ENCODE results near the gene SPRN.
"Not testable (repeated sequence)": the region's sequence is repeated elsewhere in the genome, so short reads cannot be mapped to it uniquely, and the experiment has no call there.

Gene SPRN

GRCh38 chr10:133388973-133389818 lies 35.2 kb downstream of the SPRN start:
- DNase-seq (ENCODE audit: extremely low read depth in 1 of 2, low read depth in 1 of 2) = no peak

- DNase-seq (ENCODE audit: extremely low read depth in 1 of 2, low read depth in 1 of 2) = no peak
These were observed 36.0 kb downstream of the SPRN start for GRCh38 chr10:133388236-133388972.

GRCh38 chr10:133386951-133387350 lies 37.5 kb downstream of the SPRN start:
- DNase-seq (ENCODE audit: extremely low read depth in 1 of 2, low read depth in 1 of 2) = not testable (repeated sequence)

- DNase-seq (ENCODE audit: extremely low read depth in 1 of 2, low read depth in 1 of 2) = no peak
These were observed 39.2 kb downstream of the SPRN start for GRCh38 chr10:133385214-133385613.

GRCh38 chr10:133384071-133384470 lies 40.4 kb downstream of the SPRN start:
- DNase-seq (ENCODE audit: extremely low read depth in 1 of 2, low read depth in 1 of 2) = no peak

- DNase-seq (ENCODE audit: extremely low read depth in 1 of 2, low read depth in 1 of 2) = no peak
These were observed 40.9 kb downstream of the SPRN start for GRCh38 chr10:133383551-133383950.

GRCh38 chr10:133381036-133381435 lies 43.4 kb downstream of the SPRN start:
- DNase-seq (ENCODE audit: extremely low read depth in 1 of 2, low read depth in 1 of 2) = no peak

DNA sequence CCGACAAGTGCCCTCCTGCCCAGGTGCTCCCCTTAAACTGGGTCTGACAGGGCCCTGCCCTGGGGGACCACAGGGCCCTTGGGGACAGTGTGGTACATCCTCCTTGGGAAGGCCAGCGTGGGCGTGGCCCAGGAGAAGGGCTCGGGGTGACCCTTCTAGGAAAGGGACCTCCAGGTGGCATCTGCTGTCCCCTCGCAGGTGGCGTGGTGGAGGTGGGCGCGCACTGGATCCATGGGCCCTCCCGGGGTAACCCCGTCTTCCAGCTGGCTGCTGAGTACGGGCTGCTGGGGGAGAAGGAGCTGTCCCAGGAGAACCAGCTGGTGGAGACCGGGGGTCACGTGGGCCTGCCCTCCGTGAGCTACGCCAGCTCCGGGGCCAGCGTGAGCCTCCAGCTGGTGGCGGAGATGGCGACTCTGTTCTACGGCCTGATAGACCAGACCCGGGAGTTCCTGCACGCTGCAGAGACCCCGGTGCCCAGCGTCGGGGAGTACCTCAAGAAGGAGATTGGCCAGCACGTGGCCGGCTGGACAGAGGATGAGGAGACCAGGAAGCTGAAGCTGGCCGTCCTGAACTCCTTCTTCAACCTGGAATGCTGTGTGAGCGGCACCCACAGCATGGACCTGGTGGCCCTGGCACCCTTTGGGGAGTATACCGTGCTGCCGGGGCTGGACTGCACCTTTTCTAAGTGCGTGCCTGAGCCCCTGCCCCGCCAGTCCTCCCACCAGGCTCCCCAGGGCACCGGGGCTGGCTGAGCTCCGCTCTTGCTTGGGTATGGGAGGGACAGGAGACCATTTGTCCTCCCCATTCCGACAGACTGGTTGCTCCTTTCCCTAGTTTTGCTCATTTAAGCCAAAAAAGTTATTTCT lies 44.4 kb downstream of the SPRN start:
- no peak for DNase-seq (ENCODE audit: extremely low read depth in 1 of 2, low read depth in 1 of 2)

DNA sequence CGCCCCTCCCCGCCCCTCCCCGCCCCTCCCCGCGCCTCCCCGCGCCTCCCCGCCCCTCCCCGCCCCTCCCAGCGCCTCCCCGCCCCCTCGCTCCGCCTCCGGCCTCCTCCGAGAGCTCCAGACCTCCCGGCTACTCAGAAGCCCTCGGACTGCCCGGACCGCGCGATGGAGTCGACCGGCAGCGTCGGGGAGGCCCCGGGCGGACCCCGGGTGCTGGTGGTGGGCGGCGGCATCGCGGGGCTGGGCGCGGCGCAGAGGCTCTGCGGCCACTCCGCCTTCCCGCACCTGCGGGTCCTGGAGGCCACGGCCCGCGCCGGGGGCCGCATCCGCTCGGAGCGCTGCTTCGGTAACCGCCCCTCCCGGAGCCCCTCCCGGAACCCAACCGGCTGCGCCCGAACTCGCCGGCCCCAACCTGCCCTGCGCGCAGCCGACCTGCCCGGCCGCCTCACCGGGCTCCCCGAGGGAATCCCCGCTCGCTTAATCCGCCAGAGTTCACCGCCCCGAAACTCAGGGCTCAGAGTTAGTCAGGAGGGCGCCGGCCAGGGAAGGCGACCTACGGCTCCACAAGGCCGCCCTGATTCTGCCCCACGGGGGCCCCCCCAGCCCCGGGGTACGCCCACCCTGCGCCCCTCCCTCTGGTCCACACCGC lies 45.1 kb downstream of the SPRN start, which contains the start of gene PAOX:
Gene PAOX (plus strand): TSS at position 111 of the 649 bp plus-strand sequence. CDS start 55 bp downstream, at position 166.
- DNase-seq (ENCODE audit: extremely low read depth in 1 of 2, low read depth in 1 of 2) = no peak

DNA sequence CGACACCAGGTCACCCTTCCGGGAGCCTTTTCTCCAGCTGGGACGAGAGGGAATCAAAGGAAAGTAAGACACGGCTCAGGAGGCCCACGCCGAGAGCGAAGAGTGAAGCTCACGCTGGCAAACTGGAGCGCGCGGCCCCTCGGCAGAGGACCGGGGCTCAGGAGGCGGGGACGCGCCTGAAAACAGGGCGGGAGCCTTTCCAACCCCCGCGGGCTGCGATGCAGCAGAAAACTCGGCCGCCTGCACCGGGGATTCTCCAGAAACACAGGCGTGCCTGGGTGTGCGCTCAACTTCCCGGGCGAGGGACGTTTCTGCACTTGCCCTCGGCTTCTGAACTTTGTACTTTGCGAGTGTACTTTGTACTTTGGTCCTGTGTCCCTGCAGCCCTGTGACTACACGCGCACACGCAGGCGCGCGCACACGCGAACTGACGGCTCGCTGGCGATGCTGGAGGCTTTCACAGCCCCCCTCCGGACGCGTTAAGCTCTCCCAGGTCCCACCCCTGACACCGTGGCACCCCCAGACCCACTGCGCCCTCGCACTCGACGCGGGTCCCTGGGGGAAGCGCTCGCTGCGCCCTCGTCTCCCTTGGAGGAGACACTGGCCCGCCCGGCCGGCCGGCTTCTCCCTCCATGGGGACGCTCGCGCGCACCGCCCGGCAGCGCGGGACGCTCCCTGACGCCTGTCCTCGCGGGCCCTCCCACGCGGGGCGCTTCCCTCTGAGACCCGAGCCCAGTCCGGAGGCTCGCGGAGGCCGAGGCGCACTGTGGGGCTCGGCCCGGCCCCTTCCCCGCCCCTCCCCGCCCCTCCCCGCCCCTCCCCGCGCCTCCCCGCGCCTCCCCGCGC lies 46.0 kb downstream of the SPRN start:
- DNase-seq (ENCODE audit: extremely low read depth in 1 of 2, low read depth in 1 of 2) = no peak

GRCh38 chr10:133377818-133378250 lies 46.6 kb downstream of the SPRN start:
- no peak for DNase-seq (ENCODE audit: extremely low read depth in 1 of 2, low read depth in 1 of 2)

- no peak for DNase-seq (ENCODE audit: extremely low read depth in 1 of 2, low read depth in 1 of 2)
These were observed 47.2 kb downstream of the SPRN start for GRCh38 chr10:133377025-133377817.

DNA sequence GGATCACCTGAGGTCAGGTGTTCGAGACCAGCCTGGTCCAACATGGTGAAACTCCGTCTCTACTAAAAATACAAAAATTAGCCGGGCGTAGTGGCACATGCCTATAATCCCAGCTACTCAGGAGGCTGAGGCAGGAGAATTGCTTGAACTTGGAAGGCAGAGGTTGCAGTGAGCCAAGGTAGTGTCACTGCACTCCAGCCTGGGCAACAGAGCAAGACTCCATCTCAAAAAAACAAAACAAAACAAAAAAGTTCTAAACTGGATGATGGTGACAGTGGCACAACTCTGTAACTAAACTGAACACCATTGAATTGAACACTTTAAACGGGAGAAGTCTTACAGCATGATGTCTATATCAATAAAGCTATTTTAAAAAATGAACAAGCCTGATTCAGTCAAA lies 48.2 kb downstream of the SPRN start:
- DNase-seq (ENCODE audit: extremely low read depth in 1 of 2, low read depth in 1 of 2) = not testable (repeated sequence)

DNA sequence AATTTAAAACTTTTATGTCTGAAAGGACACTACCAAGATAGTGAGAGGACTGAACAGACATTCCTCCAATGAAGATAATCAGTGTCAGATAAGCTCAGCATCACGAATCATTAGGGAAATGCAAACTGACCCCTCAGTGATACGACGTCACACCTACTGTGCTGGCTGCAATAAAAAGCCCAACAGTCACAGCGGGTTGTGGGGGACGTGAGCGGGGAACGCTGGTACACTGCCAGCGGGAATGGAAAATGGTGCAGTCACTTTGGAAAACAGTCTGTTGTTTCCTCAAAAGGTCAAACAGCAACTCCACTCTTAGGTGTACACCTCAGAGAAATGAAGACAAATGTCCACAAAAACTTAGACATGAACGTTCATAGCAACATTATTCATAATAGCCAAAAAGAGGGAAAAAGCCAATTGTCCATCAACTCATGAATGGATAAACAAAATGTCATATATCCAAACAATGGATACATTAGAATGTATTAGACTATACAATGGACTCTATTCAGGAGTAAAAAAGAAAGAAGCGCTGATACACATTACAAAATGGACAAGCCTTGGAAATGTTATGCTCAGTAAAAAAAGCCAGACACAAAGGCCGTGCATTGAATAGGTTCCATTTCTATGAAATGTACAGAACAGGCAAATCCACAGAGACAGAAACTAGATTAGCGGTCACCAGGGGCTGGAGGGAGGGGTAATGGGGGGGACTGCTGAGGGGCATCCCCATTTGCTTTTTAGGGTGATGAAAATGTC lies 48.9 kb downstream of the SPRN start:
- DNase-seq (ENCODE audit: extremely low read depth in 1 of 2, low read depth in 1 of 2) = no peak

DNA sequence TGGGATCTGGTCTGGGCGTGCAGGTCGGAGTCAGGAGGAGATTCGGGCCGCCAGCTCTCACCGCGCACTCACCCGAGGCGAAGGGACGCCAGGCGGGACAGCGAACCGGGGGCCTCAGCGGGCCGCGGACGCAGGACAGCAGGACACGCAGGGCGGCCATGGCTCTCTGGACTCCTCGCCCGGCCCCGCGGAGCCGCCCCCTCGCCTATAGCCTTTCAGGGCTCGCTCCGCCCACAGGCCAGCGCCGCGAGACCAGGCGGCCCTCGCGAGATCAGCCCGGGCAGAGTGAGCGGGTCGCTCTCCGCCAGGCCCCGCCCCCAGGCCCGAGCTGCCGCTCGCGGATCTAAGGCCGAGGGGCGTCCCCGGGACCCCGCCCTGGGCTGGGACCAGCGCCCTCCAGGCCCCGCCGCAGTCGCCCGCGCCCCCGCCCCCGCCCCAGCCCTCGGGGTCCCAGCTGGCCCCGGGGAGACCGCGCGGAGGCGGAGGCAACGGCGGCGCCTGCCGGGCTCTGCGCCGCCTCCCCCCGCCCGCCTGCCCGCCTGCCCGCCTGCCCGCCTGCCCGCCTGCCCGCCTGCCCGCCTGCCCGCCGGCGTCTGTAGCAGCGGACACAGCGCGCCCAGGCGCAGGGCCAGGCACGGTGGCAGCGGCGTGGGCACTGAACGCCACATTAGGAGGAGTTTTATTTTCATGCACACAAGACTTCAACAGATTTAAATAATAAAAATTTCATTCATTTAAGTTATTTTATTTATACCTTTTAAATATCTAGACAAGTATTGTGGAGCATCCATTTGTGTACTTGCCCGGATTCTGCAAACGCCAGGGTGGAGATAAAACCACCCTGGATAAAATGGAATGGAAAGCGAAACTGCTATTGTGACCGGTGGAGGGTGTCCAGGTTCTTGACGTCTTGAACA lies 51.0 kb downstream of the SPRN start, which contains the start of gene ECHS1:
Gene ECHS1 (minus strand): TSS at position 181 of the 917 bp plus-strand sequence. CDS start 21 bp downstream, at position 160.
- peak; percentile 63 to 87 for DNase-seq (ENCODE audit: extremely low read depth in 1 of 2, low read depth in 1 of 2)

GRCh38 chr10:133372507-133372906 lies 51.9 kb downstream of the SPRN start:
- no peak for DNase-seq (ENCODE audit: extremely low read depth in 1 of 2, low read depth in 1 of 2)

Data from activated CD8-positive, alpha-beta memory T cell treated with anti-CD3 and anti-CD28 coated beads for 1 hour (primary cell).